ENCODE measurements around the gene EFTUD2.

Gene EFTUD2

GRCh38 chr17:44863061-44863918 lies 36.0 kb downstream of the EFTUD2 start:
- no peak for TF ChIP-seq YY1 (IDR thresholded peaks at IDR 0.05; ENCODE audit: low read depth)
- TF ChIP-seq ZBTB7A (IDR thresholded peaks at IDR 0.05; ENCODE audit: low read depth): no peak
- TF ChIP-seq NFIC (IDR thresholded peaks at IDR 0.05): no peak
- no peak for TF ChIP-seq EGR1 (IDR thresholded peaks at IDR 0.05)
- TF ChIP-seq EP300 (IDR thresholded peaks at IDR 0.05; ENCODE audit: borderline replicate concordance): no peak
- TF ChIP-seq FOXM1 (IDR thresholded peaks at IDR 0.05; ENCODE audit: borderline replicate concordance, low read depth): no peak
- TF ChIP-seq CEBPB (IDR thresholded peaks at IDR 0.05): no peak

GRCh38 chr17:44862278-44862914 lies 36.8 kb downstream of the EFTUD2 start:
- TF ChIP-seq NFIC (IDR thresholded peaks at IDR 0.05): peak; percentile 27; the same call in 1 of the 2 replicates
- TF ChIP-seq CEBPB (IDR thresholded peaks at IDR 0.05): no peak

GRCh38 chr17:44859701-44860100 lies 39.5 kb downstream of the EFTUD2 start:
- TF ChIP-seq MAX (IDR thresholded peaks at IDR 0.05) (no peak), EGR1 (IDR thresholded peaks at IDR 0.05) (no peak), REST (IDR thresholded peaks at IDR 0.05; ENCODE audit: low read depth) (no peak), FOXM1 (IDR thresholded peaks at IDR 0.05; ENCODE audit: borderline replicate concordance, low read depth) (no peak), USF1 (IDR thresholded peaks at IDR 0.05) (no peak), ZBTB7A (IDR thresholded peaks at IDR 0.05; ENCODE audit: low read depth) (no peak), TAF1 (IDR thresholded peaks at IDR 0.05; ENCODE audit: low read depth) (no peak), TEAD4 (IDR thresholded peaks at IDR 0.05) (no peak), EP300 (IDR thresholded peaks at IDR 0.05; ENCODE audit: borderline replicate concordance) (no peak), CREB1 (IDR thresholded peaks at IDR 0.05; ENCODE audit: low read depth) (no peak), YY1 (IDR thresholded peaks at IDR 0.05; ENCODE audit: low read depth) (no peak), TCF12 (IDR thresholded peaks at IDR 0.05; ENCODE audit: low read depth) (no peak), NFIC (IDR thresholded peaks at IDR 0.05) (no peak), RAD21 (IDR thresholded peaks at IDR 0.05; ENCODE audit: low read depth) (no peak), CEBPB (IDR thresholded peaks at IDR 0.05) (no peak)

GRCh38 chr17:44854192-44854591 lies 45.1 kb downstream of the EFTUD2 start:
- TF ChIP-seq CEBPB (IDR thresholded peaks at IDR 0.05): no peak
- no peak for TF ChIP-seq EGR1 (IDR thresholded peaks at IDR 0.05)
- TF ChIP-seq TCF12 (IDR thresholded peaks at IDR 0.05; ENCODE audit: low read depth): no peak
- no peak for TF ChIP-seq TAF1 (IDR thresholded peaks at IDR 0.05; ENCODE audit: low read depth)
- no peak for TF ChIP-seq RAD21 (IDR thresholded peaks at IDR 0.05; ENCODE audit: low read depth)
- no peak for TF ChIP-seq TEAD4 (IDR thresholded peaks at IDR 0.05)
- TF ChIP-seq MAX (IDR thresholded peaks at IDR 0.05): no peak
- no peak for TF ChIP-seq FOXM1 (IDR thresholded peaks at IDR 0.05; ENCODE audit: borderline replicate concordance, low read depth)
- TF ChIP-seq USF1 (IDR thresholded peaks at IDR 0.05): no peak
- no peak for TF ChIP-seq CREB1 (IDR thresholded peaks at IDR 0.05; ENCODE audit: low read depth)
- TF ChIP-seq ZBTB7A (IDR thresholded peaks at IDR 0.05; ENCODE audit: low read depth): no peak
- no peak for TF ChIP-seq NFIC (IDR thresholded peaks at IDR 0.05)
- no peak for TF ChIP-seq REST (IDR thresholded peaks at IDR 0.05; ENCODE audit: low read depth)
- no peak for TF ChIP-seq YY1 (IDR thresholded peaks at IDR 0.05; ENCODE audit: low read depth)
- no peak for TF ChIP-seq EP300 (IDR thresholded peaks at IDR 0.05; ENCODE audit: borderline replicate concordance)

GRCh38 chr17:44850612-44851011 lies 48.6 kb downstream of the EFTUD2 start:
- TF ChIP-seq EP300 (IDR thresholded peaks at IDR 0.05; ENCODE audit: borderline replicate concordance) (no peak), MAX (IDR thresholded peaks at IDR 0.05) (no peak), USF1 (IDR thresholded peaks at IDR 0.05) (no peak), YY1 (IDR thresholded peaks at IDR 0.05; ENCODE audit: low read depth) (no peak), REST (IDR thresholded peaks at IDR 0.05; ENCODE audit: low read depth) (no peak), CREB1 (IDR thresholded peaks at IDR 0.05; ENCODE audit: low read depth) (no peak), TEAD4 (IDR thresholded peaks at IDR 0.05) (no peak), EGR1 (IDR thresholded peaks at IDR 0.05) (no peak), NFIC (IDR thresholded peaks at IDR 0.05) (no peak), FOXM1 (IDR thresholded peaks at IDR 0.05; ENCODE audit: borderline replicate concordance, low read depth) (no peak), ZBTB7A (IDR thresholded peaks at IDR 0.05; ENCODE audit: low read depth) (no peak), TAF1 (IDR thresholded peaks at IDR 0.05; ENCODE audit: low read depth) (no peak), RAD21 (IDR thresholded peaks at IDR 0.05; ENCODE audit: low read depth) (no peak), TCF12 (IDR thresholded peaks at IDR 0.05; ENCODE audit: low read depth) (no peak), CEBPB (IDR thresholded peaks at IDR 0.05) (no peak)

All from Ishikawa (cell line).